HFF-Myc (cell line): ENCODE measurements around the gene CDH23.
"Not testable (repeated sequence)": the region's sequence is repeated elsewhere in the genome, so short reads cannot be mapped to it uniquely, and the experiment has no call there.

ENCODE experiments used
- DNase-seq: peaks from one replicate; pipeline ENCODE4 v3.0.0-alpha.2; 2011; ENCODE audit warnings: low read depth; ENCODE audit errors: extremely low read depth
- H3K4me3 ChIP-seq: replicated peaks from 2 replicates; pipeline ENCODE4 v1.5.1; 2011; ENCODE audit warnings: low read depth, mild to moderate bottlenecking, control low read depth, low read length
- TF ChIP-seq, protein P1 (sequence below): IDR thresholded peaks from 2 replicates; pipeline ENCODE4 v1.5.1; 2012; ENCODE audit warnings: mild to moderate bottlenecking, low read depth, low read length, control low read depth; ENCODE audit errors: missing control alignments

The CDH23 gene

DNA sequence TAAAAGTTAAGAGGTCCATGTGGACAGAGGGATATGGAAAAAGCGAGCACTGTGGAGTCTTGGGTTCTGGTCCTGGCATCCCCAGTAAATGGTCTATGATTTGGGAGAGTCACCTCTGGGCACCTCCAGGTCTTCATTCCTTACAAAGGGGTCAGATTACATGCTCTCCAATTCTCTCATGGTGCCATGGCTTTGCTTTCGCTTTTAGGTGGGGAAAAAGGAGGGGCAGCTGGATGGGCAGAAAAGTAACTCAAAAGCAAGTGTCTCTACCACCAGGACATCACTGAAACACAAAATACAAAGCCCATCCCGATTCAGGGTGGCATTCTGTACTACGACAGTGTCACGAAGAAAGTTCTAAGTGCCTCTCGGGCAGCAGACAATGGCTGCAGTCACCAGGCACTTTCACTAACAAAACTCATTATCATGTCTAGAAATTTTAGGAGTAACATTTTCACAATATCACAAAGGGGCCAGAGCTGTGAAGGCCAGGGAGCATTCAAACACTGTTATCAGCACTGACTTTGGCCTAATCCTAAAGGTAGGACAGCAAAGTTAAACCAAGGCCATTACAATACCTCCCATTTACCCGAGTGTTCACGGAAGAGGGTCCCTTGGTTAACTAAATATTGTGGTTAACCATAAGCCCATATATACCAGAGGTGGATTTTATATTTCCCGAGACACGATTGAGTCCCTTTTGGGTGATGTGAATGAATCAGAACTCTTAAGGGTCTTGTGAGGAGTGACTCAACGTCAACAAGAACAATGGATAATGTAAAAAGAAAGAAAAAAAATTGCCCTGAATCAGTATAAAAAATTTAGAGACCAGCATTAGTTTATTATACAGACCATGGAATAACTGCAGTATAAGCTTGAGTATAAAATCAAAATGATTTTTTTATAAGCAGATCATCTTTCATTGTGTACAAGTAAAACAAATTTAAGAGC, 451.9 kb downstream of the CDH23 start:
- TF ChIP-seq, protein P1, sequence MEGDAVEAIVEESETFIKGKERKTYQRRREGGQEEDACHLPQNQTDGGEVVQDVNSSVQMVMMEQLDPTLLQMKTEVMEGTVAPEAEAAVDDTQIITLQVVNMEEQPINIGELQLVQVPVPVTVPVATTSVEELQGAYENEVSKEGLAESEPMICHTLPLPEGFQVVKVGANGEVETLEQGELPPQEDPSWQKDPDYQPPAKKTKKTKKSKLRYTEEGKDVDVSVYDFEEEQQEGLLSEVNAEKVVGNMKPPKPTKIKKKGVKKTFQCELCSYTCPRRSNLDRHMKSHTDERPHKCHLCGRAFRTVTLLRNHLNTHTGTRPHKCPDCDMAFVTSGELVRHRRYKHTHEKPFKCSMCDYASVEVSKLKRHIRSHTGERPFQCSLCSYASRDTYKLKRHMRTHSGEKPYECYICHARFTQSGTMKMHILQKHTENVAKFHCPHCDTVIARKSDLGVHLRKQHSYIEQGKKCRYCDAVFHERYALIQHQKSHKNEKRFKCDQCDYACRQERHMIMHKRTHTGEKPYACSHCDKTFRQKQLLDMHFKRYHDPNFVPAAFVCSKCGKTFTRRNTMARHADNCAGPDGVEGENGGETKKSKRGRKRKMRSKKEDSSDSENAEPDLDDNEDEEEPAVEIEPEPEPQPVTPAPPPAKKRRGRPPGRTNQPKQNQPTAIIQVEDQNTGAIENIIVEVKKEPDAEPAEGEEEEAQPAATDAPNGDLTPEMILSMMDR = no peak
- no peak overlapping the region for H3K4me3 ChIP-seq
- no peak for DNase-seq

DNA sequence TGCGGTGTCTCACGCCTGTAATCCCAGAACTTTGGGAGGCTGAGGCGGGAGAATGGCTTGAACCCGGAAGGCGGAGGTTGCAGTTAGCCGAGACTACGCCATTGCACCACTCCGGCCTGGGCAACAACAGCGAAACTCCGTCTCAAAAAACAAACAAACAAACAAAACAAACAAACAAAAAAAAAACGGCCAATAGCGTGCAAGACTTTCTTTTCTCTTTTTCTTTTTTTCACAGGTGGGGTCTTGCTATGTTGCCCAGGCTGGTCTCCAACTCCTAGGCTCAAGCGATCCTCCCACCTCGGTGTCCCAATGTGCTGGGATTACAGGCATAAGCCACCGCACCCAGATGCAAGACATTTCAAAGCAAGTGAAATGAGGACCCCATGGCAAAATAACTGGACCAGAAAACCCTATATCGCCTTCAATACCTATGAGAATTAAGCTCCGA, 452.8 kb downstream of the CDH23 start:
- DNase-seq = no peak
- TF ChIP-seq, protein P1 = no peak
- peak overlapping the region; percentile 93 for H3K4me3 ChIP-seq

DNA sequence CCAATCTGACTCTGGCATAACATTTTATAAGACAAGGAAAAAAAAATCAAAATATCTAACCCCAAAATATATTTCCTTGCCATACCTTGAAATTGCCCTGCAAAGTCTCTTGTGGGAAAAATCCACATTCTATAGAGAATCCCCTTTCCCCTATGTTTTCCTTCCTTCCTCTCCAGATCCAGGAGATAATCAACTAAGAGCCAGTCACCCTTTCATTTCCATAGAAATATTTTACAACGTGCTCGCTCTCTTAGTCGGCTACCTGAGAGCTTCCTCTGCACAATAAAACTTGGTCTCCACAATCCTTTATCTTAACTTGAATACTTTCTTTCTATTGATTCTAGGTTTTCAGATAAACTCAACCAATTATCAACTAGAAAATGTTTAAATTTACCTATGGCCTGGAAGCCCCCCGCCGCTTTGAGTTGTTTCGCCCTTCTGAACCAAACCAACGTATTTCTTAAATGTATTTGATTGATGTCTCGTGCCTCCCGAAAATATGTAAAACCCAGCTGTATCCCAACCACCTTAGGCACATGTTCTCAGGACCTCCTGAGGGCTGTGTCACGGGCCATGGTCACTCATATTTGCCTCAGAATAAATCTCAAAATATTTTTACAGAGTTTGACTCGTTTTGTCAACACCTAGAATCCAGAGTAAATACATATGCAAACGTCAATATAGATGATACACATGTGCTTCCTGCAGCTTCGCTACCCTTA, 453.5 kb downstream of the CDH23 start:
- TF ChIP-seq, protein P1 = no peak
- DNase-seq = no peak

DNA sequence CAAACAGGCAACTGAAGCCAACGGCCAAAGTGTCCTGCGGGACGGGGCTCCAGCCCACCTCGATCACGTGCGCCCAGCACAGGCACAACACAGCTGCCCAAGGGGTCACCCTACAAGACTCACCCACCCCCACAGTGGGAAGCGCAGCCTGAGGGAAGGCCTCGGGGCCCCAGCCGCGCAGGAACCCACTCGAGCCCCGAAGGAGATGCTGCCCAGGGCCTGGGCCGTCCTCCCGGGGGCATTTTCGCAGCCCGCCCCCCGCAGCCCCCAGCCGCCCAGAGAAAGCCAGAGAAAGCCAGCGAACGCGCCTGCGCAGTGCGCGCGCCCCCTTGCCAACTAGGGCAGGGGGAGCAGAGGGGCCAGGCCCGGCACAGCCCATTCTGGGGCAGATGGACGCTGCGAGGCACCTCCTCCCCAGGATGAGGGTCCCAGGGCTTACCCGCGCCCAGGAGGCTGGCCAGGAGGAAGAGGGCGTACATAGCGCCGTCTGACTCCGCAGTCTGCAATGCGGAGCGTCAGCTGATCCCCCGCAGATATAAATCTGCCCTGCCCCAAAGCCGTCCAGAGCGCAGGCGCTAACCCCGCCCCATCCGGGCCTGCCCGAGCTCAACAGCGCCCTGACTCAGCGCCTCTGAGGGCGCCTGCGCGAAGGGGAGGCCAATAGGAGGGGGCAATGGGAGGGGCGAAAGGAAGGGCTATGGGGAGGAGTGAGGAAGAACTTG, 454.2 kb downstream of the CDH23 start, which contains the start of gene PSAP:
Gene PSAP (minus strand): TSS at position 509 of the 722 bp plus-strand sequence. CDS start 30 bp downstream, at position 479.
- peak within 1 kb of the TSS; percentile 93 for H3K4me3 ChIP-seq
- TF ChIP-seq, protein P1 = no peak
- DNase-seq = peak; percentile 94

More for the DNA sequence above, 453.5 kb downstream of the CDH23 start:
- peak overlapping the region; percentile 93 for H3K4me3 ChIP-seq

DNA sequence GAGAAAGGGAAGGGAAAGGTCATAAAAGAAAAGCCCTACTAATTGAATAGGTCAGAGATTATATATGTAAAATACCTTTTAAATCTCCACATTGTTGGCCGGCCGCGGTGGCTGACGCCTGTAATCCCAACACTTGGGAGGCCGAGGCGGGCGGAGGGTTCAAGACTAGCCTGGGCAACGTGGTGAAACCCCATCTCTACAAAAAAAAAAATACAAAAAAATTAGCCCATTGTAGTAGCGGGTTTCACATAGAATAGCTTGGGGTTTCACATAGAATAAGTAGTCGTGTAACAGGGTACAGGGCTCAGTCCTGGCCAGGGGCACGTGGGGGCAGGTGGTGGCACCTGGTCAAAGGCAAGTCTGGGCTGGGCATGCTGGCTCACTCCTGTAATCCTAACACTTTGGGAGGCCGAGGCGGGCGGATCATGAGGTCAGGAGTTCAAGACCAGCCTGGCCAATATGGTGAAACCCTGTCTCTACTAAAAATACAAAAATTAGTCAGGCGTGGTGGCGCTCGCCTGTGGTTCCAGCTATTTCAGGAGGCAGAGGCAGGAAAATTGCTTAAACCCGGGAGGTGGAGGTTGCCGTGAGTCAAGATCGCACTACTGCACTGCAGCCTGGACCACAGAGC, 454.9 kb downstream of the CDH23 start:
- not testable (repeated sequence) for DNase-seq

DNA sequence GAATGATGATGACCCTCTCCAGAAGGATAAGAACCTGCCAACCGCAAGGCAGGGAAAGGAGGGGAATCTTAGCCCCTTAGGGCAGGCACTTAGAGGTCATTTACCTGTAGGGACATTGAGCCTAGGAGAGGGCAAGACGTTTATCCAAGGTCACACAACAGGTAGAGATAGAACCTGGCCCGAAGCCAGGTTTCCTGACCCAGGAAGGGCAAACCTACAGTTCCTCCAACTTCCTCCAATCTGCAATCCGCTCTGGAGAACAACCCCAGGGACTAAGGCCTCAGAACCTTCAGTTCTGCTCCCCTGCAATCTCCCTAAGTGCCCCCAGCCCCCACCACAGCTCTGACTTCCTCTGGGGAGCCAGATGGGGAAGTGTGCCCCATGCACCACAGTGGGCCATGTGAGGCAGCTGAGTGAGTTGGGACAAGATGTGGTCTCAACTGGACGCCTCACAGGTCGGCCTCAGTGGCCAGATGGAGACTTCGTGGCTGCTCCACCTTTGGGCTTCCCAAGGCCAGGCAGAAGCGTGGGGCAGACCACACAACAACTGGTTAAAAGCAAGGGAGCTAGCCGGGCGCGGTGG, 455.7 kb downstream of the CDH23 start:
- no peak for DNase-seq
- TF ChIP-seq, protein P1 = no peak
- no peak overlapping the region for H3K4me3 ChIP-seq

More for the DNA sequence above, 454.9 kb downstream of the CDH23 start:
- peak overlapping the region; percentile 93 for H3K4me3 ChIP-seq
